Stomach (tissue), 9 donors: ENCODE results near the gene TMCC1. TPM values are rescaled to one million over a fixed set of nuclear protein-coding genes. Genes with fewer than 3 reads are reported as not detected.
A peak's percentile ranks its signal among the peaks of the same experiment; 100 is the strongest.

Experiments used
- DNase-seq, 2 donors: peaks; one replicate each; pipeline versions ENCODE4 v3.0.0 to v3.0.0-alpha.2; 2013 to 2019
- H3K27ac ChIP-seq, 5 donors: fragments of 200-600 bp in 4 of 5; sonication (generic) in 4 of 5; one replicate each; pipeline ENCODE4 v1.5.1; 2013 to 2019; ENCODE audit warnings: mild to moderate bottlenecking in 1 of 5, moderate library complexity in 1 of 5
- H3K27me3 ChIP-seq, 3 donors: fragments of 200-600 bp; sonication (generic); one replicate each; pipeline ENCODE4 v1.5.1; 2017 to 2019; ENCODE audit warnings: mixed run types in 1 of 3
- H3K36me3 ChIP-seq, 4 donors: fragments of 200-600 bp; sonication (generic); 1 replicate in 3 of 4; 2 replicates in 1 of 4; pipeline ENCODE4 v1.5.1; 2016 to 2019
- H3K4me1 ChIP-seq, 4 donors: fragments of 200-600 bp; sonication (generic); one replicate each; pipeline ENCODE4 v1.5.1; 2016 to 2019
- H3K4me3 ChIP-seq, 4 donors: fragments of 200-600 bp; sonication (generic) in 3 of 4; one replicate each; pipeline ENCODE4 v1.5.1; 2016 to 2019; ENCODE audit warnings: mild to moderate bottlenecking in 1 of 4
- H3K9me3 ChIP-seq, 4 donors: fragments of 200-600 bp; sonication (generic); one replicate each; pipeline ENCODE4 v1.5.1; 2016 to 2019
- EP300 ChIP-seq: sonication (generic); formaldehyde crosslinking; IDR thresholded peaks from one replicate; pipeline ENCODE4 v1.6.1; 2017; ENCODE audit warnings: antibody characterized with exemption
- POLR2A ChIP-seq, 4 donors: fragments of 450-650 bp; IDR thresholded peaks; one replicate each; pipeline ENCODE4 v1.6.1; 2016; ENCODE audit warnings: antibody characterized with exemption in 4 of 4, control low read depth in 2 of 4, mild to moderate bottlenecking in 1 of 4, moderate library complexity in 1 of 4
- POLR2AphosphoS5 ChIP-seq, 3 donors: sonication (generic); formaldehyde crosslinking; IDR thresholded peaks; one replicate each; pipeline ENCODE4 v1.6.1; 2016; ENCODE audit warnings: antibody characterized with exemption in 3 of 3
- WGBS, 5 donors: extraction: QIAGEN DNeasy Blood & Tissue Kit in 3 of 5; methylation state at CpG; one replicate each; pipeline versions ENCODE4 v1.1.5 to v1.1.7; 2013 to 2018; 5-methylcytosine and 5-hydroxymethylcytosine counted together
- intact Hi-C: fragments of 100-400 bp; cut with DNase I; formaldehyde crosslinking; loops from one replicate; pipeline ENCODE4 v1.15.1; 2023; ENCODE audit warnings: low total_unique reads
- polyA plus RNA-seq, 3 donors: library from polyadenylated mRNA; stranded (reverse); fragments of 200-250 nt; gene quantifications; one replicate each; pipeline ENCODE4 v1.2.3, GENCODE V29; 2013
- total RNA-seq, 5 donors: library from RNA; depleted of rRNA; stranded (reverse); fragments of >200 nt; gene quantifications; one replicate each; pipeline versions ENCODE4 v1.1.0 to v1.2.3, GENCODE V29; 2014 to 2016
- TF ChIP-seq, protein P1 (sequence below), 7 experiments: fragments of 450-650 bp in 4 of 7; fragments of 200-600 bp in 3 of 7; sonication (generic) in 3 of 7; IDR thresholded peaks; one replicate each; pipeline ENCODE4 v1.5.1; 2016 to 2019; ENCODE audit warnings: antibody characterized with exemption in 7 of 7, control low read depth in 2 of 7, mild to moderate bottlenecking in 1 of 7
- donor health status: healthy with polysubstance abuse.
- donor health status: Bipolar disorder and iron deficiency.
- donor health status: healthy.

TMCC1 gene
- total and polyA plus RNA-seq, 8 donors = 5.0 to 26.6 (median 9.3) TPM

- Histone ChIP-seq H3K36me3 (peaks cover 0 to 4% (median 0%) of the 10 kb centered on the region in 4 donors), H3K4me1 (peaks cover 0 to 8% (median 0%) of the 10 kb centered on the region in 4 donors), H3K27me3 (no peaks in the 10 kb centered on the region), H3K9me3 (no peaks in the 10 kb centered on the region), H3K27ac (no peak overlapping the region), H3K4me3 (no peak overlapping the region)
- DNase-seq = no peak
- intact Hi-C loops = no loop called here
- TF ChIP-seq POLR2A (IDR thresholded peaks at IDR 0.05) (no peak), POLR2AphosphoS5 (IDR thresholded peaks at IDR 0.05) (no peak)
- TF ChIP-seq, protein P1, sequence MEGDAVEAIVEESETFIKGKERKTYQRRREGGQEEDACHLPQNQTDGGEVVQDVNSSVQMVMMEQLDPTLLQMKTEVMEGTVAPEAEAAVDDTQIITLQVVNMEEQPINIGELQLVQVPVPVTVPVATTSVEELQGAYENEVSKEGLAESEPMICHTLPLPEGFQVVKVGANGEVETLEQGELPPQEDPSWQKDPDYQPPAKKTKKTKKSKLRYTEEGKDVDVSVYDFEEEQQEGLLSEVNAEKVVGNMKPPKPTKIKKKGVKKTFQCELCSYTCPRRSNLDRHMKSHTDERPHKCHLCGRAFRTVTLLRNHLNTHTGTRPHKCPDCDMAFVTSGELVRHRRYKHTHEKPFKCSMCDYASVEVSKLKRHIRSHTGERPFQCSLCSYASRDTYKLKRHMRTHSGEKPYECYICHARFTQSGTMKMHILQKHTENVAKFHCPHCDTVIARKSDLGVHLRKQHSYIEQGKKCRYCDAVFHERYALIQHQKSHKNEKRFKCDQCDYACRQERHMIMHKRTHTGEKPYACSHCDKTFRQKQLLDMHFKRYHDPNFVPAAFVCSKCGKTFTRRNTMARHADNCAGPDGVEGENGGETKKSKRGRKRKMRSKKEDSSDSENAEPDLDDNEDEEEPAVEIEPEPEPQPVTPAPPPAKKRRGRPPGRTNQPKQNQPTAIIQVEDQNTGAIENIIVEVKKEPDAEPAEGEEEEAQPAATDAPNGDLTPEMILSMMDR (IDR thresholded peaks at IDR 0.05) = no peak
- 56 to 72% (median 63%) methylated on average over 3 of the region's 3 CpGs for WGBS, 5 donors
Observed at GRCh38 chr3:129812589-129812988, 80.9 kb downstream of the TMCC1 start.

DNA sequence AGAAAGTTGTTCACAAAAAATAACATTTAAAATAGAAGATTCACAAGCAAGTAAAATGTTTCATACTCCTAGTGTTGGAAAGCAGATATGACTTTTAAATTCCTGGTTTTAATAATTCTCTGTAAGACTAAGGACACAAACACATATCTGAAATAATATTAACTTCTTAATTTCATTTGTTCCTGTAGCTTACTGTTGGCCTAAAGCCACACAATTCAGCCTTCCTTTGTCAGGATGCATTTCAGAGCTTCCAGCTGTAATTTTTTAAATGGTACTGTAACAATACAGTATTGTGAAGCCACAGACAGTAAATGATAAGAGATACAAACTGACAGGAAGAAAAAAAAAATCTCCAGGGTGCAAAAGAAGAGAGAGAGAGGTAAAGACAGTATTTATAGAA lies 84.2 kb downstream of the TMCC1 start:
- Histone ChIP-seq H3K4me3 (no peak overlapping the region), H3K4me1 (peaks cover 0 to 8% (median 0%) of the 10 kb centered on the region in 4 donors), H3K36me3 (no peaks in the 10 kb centered on the region), H3K27ac (no peak overlapping the region), H3K9me3 (no peaks in the 10 kb centered on the region), H3K27me3 (no peaks in the 10 kb centered on the region)
- intact Hi-C loops = no loop called here
- DNase-seq = no peak
- TF ChIP-seq, protein P1 (IDR thresholded peaks at IDR 0.05) = no peak
- TF ChIP-seq POLR2A (IDR thresholded peaks at IDR 0.05) = no peak
- no peak for TF ChIP-seq POLR2AphosphoS5 (IDR thresholded peaks at IDR 0.05)
- TF ChIP-seq EP300 = no peak

DNA sequence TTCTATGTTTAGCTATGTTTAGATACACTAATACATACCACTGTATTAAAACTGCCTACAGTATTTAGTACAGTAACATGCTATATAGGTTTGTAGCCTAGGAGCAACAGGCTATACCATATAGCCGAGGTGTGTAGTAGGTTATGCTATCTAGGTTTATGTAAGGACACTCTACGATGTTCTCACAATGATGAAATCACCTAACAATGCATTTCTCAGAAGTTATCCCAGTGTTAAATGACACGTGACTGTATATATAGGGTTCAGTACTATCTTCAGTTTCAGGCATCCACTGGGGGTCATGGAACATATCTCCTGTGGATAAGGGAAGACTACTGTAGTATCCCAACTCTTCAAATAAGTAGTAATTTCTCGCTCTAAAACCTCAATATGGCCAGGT lies 97.4 kb downstream of the TMCC1 start:
- H3K27ac ChIP-seq = no peak overlapping the region

GRCh38 chr3:129795186-129796010 lies 98.1 kb downstream of the TMCC1 start:
- intact Hi-C loops = no loop called here
- TF ChIP-seq POLR2AphosphoS5 (IDR thresholded peaks at IDR 0.05) = no peak
- Histone ChIP-seq H3K4me1 (peaks cover 9 to 29% (median 24%) of the 10 kb centered on the region in 4 donors), H3K36me3 (no peaks in the 10 kb centered on the region), H3K27me3 (no peaks in the 10 kb centered on the region), H3K4me3 (no peak overlapping the region), H3K27ac (peak overlapping the region in 2 of 5 donors; percentile 56 to 57), H3K9me3 (no peaks in the 10 kb centered on the region)
- 72 to 80% (median 77%) methylated on average over 6 of the region's 6 CpGs for WGBS, 5 donors
- no peak for DNase-seq

More for the DNA sequence above, 97.4 kb downstream of the TMCC1 start:
- intact Hi-C loops = no loop called here
- Histone ChIP-seq H3K36me3 (no peaks in the 10 kb centered on the region), H3K4me3 (no peak overlapping the region), H3K9me3 (no peaks in the 10 kb centered on the region), H3K27me3 (no peaks in the 10 kb centered on the region), H3K4me1 (peaks cover 9 to 29% (median 24%) of the 10 kb centered on the region in 4 donors)
- 94 to 97% (median 95%) methylated on average over 4 of the region's 4 CpGs for whole genome bisulfite sequencing, 5 donors
- TF ChIP-seq POLR2AphosphoS5 (IDR thresholded peaks at IDR 0.05) (no peak), EP300 (no peak), POLR2A (IDR thresholded peaks at IDR 0.05) (no peak)
- TF ChIP-seq, protein P1 (IDR thresholded peaks at IDR 0.05) = no peak
- DNase-seq = no peak
